WTC11 (cell line): ENCODE results near the gene KRT80. TPM values are rescaled to one million over a fixed set of nuclear protein-coding genes. Genes with fewer than 3 reads are reported as not detected.

Source experiments
- ATAC-seq: fragments of 200-7000 bp; cut with Tn5 transposase; 2 replicates; pipeline ENCODE4 v1.10.0; 2021; ENCODE audit warnings: mild to moderate bottlenecking, moderate library complexity
- CTCF ChIA-PET: fragments of 300-600 bp; sonication (Branson Sonifier 250); formaldehyde crosslinking; loops from one replicate; lab custom pipeline; 2021; ENCODE audit warnings: antibody characterized with exemption; lab: Charles Lee
- POLR2A ChIA-PET: fragments of 350-600 bp; sonication (Branson Sonifier 250); formaldehyde crosslinking; loops from one replicate; lab custom pipeline; 2021; ENCODE audit warnings: antibody characterized with exemption; lab: Charles Lee
- DNase-seq: peaks from one replicate; pipeline ENCODE4 v3.0.0; 2021; ENCODE audit warnings: low spot score
- H3K27ac Mint-ChIP-seq: 2 replicates; pipeline ENCODE4 v1.8.0; 2021; ENCODE audit warnings: mixed read lengths
- H3K27me3 Mint-ChIP-seq: 2 replicates; pipeline ENCODE4 v1.8.0; 2021; ENCODE audit warnings: low read depth, mild to moderate bottlenecking, moderate library complexity, mixed read lengths
- H3K36me3 Mint-ChIP-seq: 2 replicates; pipeline ENCODE4 v1.8.0; 2021; ENCODE audit warnings: mixed read lengths
- H3K4me1 Mint-ChIP-seq: 2 replicates; pipeline ENCODE4 v1.8.0; 2022; ENCODE audit warnings: mixed read lengths
- H3K4me3 Mint-ChIP-seq: 2 replicates; pipeline ENCODE4 v1.8.0; 2021; ENCODE audit warnings: mild to moderate bottlenecking, moderate library complexity, mixed read lengths
- H3K9me3 Mint-ChIP-seq: 2 replicates; pipeline ENCODE4 v1.8.0; 2021; ENCODE audit warnings: mixed read lengths
- AR ChIP-seq: fragments of 250-450 bp; sonication (Bioruptor Pico); IDR thresholded peaks from 2 replicates; pipeline ENCODE4 v1.9.0; 2021; ENCODE audit warnings: mild to moderate bottlenecking
- ATF3 ChIP-seq: sonication (generic); formaldehyde crosslinking; conservative IDR thresholded peaks from 2 replicates; pipeline ENCODE4 v1.8.1; 2022; ENCODE audit warnings: mild to moderate bottlenecking, missing genetic modification reagents
- CBFB ChIP-seq: sonication (generic); formaldehyde crosslinking; IDR thresholded peaks from 2 replicates; pipeline ENCODE4 v1.8.1; 2022; ENCODE audit warnings: mild to moderate bottlenecking, low read depth, missing genetic modification reagents
- CDX4 ChIP-seq: fragments of 250-450 bp; sonication (Bioruptor Pico); IDR thresholded peaks from 2 replicates; pipeline ENCODE4 v1.9.0; 2021; ENCODE audit warnings: moderate library complexity, mild to moderate bottlenecking, inconsistent platforms, borderline replicate concordance
- CREM ChIP-seq: sonication (generic); formaldehyde crosslinking; IDR thresholded peaks from 2 replicates; pipeline ENCODE4 v1.8.1; 2022; ENCODE audit warnings: mild to moderate bottlenecking, missing genetic modification reagents, moderate library complexity
- ERG ChIP-seq: fragments of 250-450 bp; sonication (Bioruptor Pico); IDR thresholded peaks from 2 replicates; pipeline ENCODE4 v1.8.0; 2021; ENCODE audit warnings: mild to moderate bottlenecking
- GABPB1 ChIP-seq: sonication (generic); formaldehyde crosslinking; IDR thresholded peaks from 2 replicates; pipeline ENCODE4 v1.8.1; 2023; ENCODE audit warnings: mild to moderate bottlenecking, missing genetic modification reagents
- GRHL2 ChIP-seq: fragments of 250-450 bp; sonication (Bioruptor Pico); IDR thresholded peaks from 2 replicates; pipeline ENCODE4 v1.8.0; 2022; ENCODE audit warnings: mild to moderate bottlenecking, moderate library complexity; ENCODE audit not compliant: insufficient replicate concordance, severe bottlenecking
- IRF2 ChIP-seq: sonication (generic); formaldehyde crosslinking; IDR thresholded peaks from 2 replicates; pipeline ENCODE4 v1.8.0; 2022; ENCODE audit warnings: low read depth, missing genetic modification reagents, borderline replicate concordance
- NFATC4 ChIP-seq: fragments of 250-450 bp; sonication (Bioruptor Pico); IDR thresholded peaks from 2 replicates; pipeline ENCODE4 v1.9.0; 2021; ENCODE audit warnings: mild to moderate bottlenecking
- NR3C1 ChIP-seq: sonication (generic); formaldehyde crosslinking; conservative IDR thresholded peaks from 2 replicates; pipeline ENCODE4 v1.8.1; 2023; ENCODE audit warnings: low read depth, mild to moderate bottlenecking, missing genetic modification reagents
- PREB ChIP-seq: sonication (generic); formaldehyde crosslinking; IDR thresholded peaks from 2 replicates; pipeline ENCODE4 v1.8.1; 2022; ENCODE audit warnings: mild to moderate bottlenecking, missing genetic modification reagents, moderate library complexity, borderline replicate concordance
- RORB ChIP-seq: fragments of 250-450 bp; sonication (Bioruptor Pico); IDR thresholded peaks from 2 replicates; pipeline ENCODE4 v1.9.0; 2021; ENCODE audit warnings: mild to moderate bottlenecking
- SOX15 ChIP-seq: fragments of 250-450 bp; sonication (Bioruptor Pico); IDR thresholded peaks from 2 replicates; pipeline ENCODE4 v1.9.0; 2021; ENCODE audit warnings: mild to moderate bottlenecking
- ZBTB43 ChIP-seq: sonication (generic); formaldehyde crosslinking; IDR thresholded peaks from 2 replicates; pipeline ENCODE4 v1.8.1; 2023; ENCODE audit warnings: mild to moderate bottlenecking, missing genetic modification reagents
- ZNF219 ChIP-seq: sonication (generic); formaldehyde crosslinking; IDR thresholded peaks from 2 replicates; pipeline ENCODE4 v1.8.0; 2023; ENCODE audit warnings: missing genetic modification reagents, mild to moderate bottlenecking, borderline replicate concordance
- ZNF512 ChIP-seq: sonication (generic); formaldehyde crosslinking; IDR thresholded peaks from 2 replicates; pipeline ENCODE4 v1.8.1; 2022; ENCODE audit warnings: missing genetic modification reagents, borderline replicate concordance
- total RNA-seq: library from RNA; stranded (reverse); gene quantifications from 3 replicates; pipeline ENCODE4 v1.2.3, GENCODE V29; 2021

The KRT80 gene
- total RNA-seq, 1 experiment from 2014 or later: 0.11 TPM

GRCh38 chr12:52208424-52209165 is 16.8 kb upstream of the KRT80 start:
- Mint-ChIP-seq H3K9me3 (no peaks in the 10 kb centered on the region), H3K4me3 (no peak overlapping the region), H3K27ac (no peak overlapping the region), H3K4me1 (peaks cover 13% of the 10 kb centered on the region; the same call in 1 of the 2 replicates), H3K36me3 (no peaks in the 10 kb centered on the region), H3K27me3 (no peaks in the 10 kb centered on the region)
- CTCF ChIA-PET: interaction anchor here (0.7 to 3.4 kb wide), 10 partner anchors 13 to 187 kb away, joined by 3 to 25 read pairs (median 4); no protein-coding TSS in a partner anchor
- no peak for ATAC-seq
- DNase-seq: no peak
- POLR2A ChIA-PET: no interaction called here
- TF ChIP-seq RORB: no peak
- no peak for TF ChIP-seq AR (CRISPR knock-in tag)
- TF ChIP-seq NFATC4 (CRISPR knock-in tag): no peak
- TF ChIP-seq CBFB (CRISPR knock-in tag): no peak
- TF ChIP-seq ERG (CRISPR knock-in tag): no peak
- TF ChIP-seq ZNF219 (CRISPR knock-in tag): no peak
- TF ChIP-seq GRHL2 (CRISPR knock-in tag): no peak
- TF ChIP-seq ZBTB43 (CRISPR knock-in tag): no peak
- TF ChIP-seq NR3C1: no peak
- no peak for TF ChIP-seq CREM (CRISPR knock-in tag)
- TF ChIP-seq SOX15: no peak
- TF ChIP-seq IRF2 (CRISPR knock-in tag): no peak
- TF ChIP-seq CDX4: no peak
- no peak for TF ChIP-seq ATF3

- H3K4me3 Mint-ChIP-seq: no peak overlapping the region
- ATAC-seq (no peak), DNase-seq (no peak)
- ChIA-PET POLR2A (interaction anchor here (0.6 kb wide), 1 partner anchor 30 kb away, joined by 3 read pairs; no protein-coding TSS in a partner anchor), CTCF (interaction anchor here (0.6 to 3.4 kb wide), 12 partner anchors 14 to 188 kb away, joined by 3 to 25 read pairs (median 3); no protein-coding TSS in a partner anchor)
- TF ChIP-seq GABPB1 (CRISPR knock-in tag): no peak
- no peak for TF ChIP-seq ZNF512
- no peak for TF ChIP-seq PREB (CRISPR knock-in tag)
- H3K9me3 Mint-ChIP-seq: no peaks in the 10 kb centered on the region
- H3K4me1 Mint-ChIP-seq: peaks cover 14% of the 10 kb centered on the region
- H3K27ac Mint-ChIP-seq: no peak overlapping the region
- H3K27me3 Mint-ChIP-seq: no peaks in the 10 kb centered on the region
- H3K36me3 Mint-ChIP-seq: no peaks in the 10 kb centered on the region
Observed at GRCh38 chr12:52207895-52208294, 16.1 kb upstream of the KRT80 start.
